BE2C (cell line): ENCODE measurements around the gene MRPS34.

Experiments used
- DNase-seq: peaks from one replicate; pipeline ENCODE4 v3.0.0-alpha.2; 2020
- H3K27me3 ChIP-seq: fragments of 250-450 bp; sonication (Bioruptor Pico); 2 replicates; pipeline ENCODE4 v1.5.1; 2020; ENCODE audit warnings: mild to moderate bottlenecking
- H3K36me3 ChIP-seq: fragments of 250-450 bp; sonication (Bioruptor Pico); 2 replicates; pipeline ENCODE4 v1.5.1; 2020; ENCODE audit warnings: mild to moderate bottlenecking
- H3K4me1 ChIP-seq: fragments of 250-450 bp; sonication (Bioruptor Pico); 2 replicates; pipeline ENCODE4 v1.5.1; 2020
- H3K4me3 ChIP-seq: 2 replicates; pipeline ENCODE4 v1.5.1; 2011; ENCODE audit warnings: low read depth, low read length
- H3K9me3 ChIP-seq: fragments of 250-450 bp; sonication (Bioruptor Pico); 2 replicates; pipeline ENCODE4 v1.5.1; 2020
- TF ChIP-seq, protein P1 (sequence below): IDR thresholded peaks from 2 replicates; pipeline ENCODE4 v1.5.1; 2012; ENCODE audit warnings: mild to moderate bottlenecking, low read depth, low read length

Gene MRPS34

DNA sequence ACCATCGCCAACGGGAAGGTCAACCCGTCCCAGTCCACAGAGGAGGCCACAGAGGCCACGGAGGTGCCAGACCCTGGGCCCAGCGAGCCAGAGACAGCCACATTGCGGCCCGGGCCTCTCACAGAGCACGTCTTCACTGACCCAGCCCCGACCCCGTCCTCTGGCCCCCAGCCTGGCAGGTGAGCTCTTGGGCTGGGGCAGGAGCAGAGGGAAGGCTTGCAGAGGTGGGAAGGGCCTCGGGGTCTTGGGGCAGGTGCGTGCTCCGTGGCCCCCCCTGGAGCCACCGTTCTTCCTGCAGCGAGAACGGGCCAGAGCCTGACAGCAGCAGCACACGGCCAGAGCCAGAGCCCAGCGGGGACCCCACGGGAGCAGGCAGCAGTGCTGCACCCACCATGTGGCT, 6.7 kb downstream of the MRPS34 start:
- H3K36me3 ChIP-seq, result peaks cover 77% of the 10 kb centered on the region
- DNase-seq, result no peak
- H3K4me1 ChIP-seq, result peaks cover 4% of the 10 kb centered on the region
- H3K9me3 ChIP-seq, result no peaks in the 10 kb centered on the region
- no peak overlapping the region for H3K4me3 ChIP-seq
- no peaks in the 10 kb centered on the region for H3K27me3 ChIP-seq
- TF ChIP-seq, protein P1, sequence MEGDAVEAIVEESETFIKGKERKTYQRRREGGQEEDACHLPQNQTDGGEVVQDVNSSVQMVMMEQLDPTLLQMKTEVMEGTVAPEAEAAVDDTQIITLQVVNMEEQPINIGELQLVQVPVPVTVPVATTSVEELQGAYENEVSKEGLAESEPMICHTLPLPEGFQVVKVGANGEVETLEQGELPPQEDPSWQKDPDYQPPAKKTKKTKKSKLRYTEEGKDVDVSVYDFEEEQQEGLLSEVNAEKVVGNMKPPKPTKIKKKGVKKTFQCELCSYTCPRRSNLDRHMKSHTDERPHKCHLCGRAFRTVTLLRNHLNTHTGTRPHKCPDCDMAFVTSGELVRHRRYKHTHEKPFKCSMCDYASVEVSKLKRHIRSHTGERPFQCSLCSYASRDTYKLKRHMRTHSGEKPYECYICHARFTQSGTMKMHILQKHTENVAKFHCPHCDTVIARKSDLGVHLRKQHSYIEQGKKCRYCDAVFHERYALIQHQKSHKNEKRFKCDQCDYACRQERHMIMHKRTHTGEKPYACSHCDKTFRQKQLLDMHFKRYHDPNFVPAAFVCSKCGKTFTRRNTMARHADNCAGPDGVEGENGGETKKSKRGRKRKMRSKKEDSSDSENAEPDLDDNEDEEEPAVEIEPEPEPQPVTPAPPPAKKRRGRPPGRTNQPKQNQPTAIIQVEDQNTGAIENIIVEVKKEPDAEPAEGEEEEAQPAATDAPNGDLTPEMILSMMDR, result no peak

DNA sequence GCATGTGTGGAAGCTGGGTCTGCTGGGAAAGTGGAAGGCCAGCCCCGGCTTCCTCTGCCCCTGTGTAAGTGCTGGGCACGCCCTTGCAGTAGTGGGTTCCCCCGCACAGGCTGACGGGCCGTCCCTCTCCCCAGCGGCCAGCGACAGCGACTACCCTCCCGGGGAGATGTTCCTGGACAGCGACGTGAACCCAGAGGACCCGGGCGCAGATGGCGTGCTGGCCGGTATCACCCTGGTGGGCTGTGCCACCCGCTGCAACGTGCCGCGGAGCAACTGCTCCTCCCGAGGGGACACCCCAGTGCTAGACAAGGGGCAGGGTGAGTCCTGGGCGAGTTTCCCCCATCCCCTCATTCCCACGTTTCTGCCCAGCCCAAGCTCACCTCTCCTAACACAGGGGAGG, 7.1 kb downstream of the MRPS34 start:
- Histone ChIP-seq H3K4me1 (peaks cover 4% of the 10 kb centered on the region), H3K27me3 (no peaks in the 10 kb centered on the region), H3K4me3 (no peak overlapping the region), H3K9me3 (no peaks in the 10 kb centered on the region), H3K36me3 (peaks cover 80% of the 10 kb centered on the region)
- TF ChIP-seq, protein P1, result no peak
- no peak for DNase-seq

DNA sequence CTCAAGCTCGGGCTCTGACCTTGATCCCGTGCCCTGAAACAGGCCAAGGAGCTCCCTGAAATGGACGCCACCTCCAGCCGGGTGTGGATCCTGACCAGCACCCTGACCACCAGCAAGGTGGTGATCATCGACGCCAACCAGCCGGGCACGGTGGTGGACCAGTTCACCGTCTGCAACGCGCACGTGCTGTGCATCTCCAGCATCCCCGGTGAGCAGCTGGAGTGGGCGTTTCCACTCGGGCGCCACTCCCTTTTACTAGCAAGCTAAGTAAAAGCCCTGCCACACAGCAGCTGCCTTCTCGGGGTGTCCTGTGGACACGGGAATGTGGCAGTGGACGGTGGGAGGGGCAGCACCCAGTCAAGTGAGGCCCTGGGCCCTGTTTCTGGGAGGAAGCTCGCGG, 8.0 kb downstream of the MRPS34 start:
- Histone ChIP-seq H3K36me3 (peaks cover 80% of the 10 kb centered on the region), H3K9me3 (no peaks in the 10 kb centered on the region), H3K4me1 (peaks cover 1% of the 10 kb centered on the region), H3K4me3 (no peak overlapping the region), H3K27me3 (no peaks in the 10 kb centered on the region)
- no peak for DNase-seq
- TF ChIP-seq, protein P1, result no peak

DNA sequence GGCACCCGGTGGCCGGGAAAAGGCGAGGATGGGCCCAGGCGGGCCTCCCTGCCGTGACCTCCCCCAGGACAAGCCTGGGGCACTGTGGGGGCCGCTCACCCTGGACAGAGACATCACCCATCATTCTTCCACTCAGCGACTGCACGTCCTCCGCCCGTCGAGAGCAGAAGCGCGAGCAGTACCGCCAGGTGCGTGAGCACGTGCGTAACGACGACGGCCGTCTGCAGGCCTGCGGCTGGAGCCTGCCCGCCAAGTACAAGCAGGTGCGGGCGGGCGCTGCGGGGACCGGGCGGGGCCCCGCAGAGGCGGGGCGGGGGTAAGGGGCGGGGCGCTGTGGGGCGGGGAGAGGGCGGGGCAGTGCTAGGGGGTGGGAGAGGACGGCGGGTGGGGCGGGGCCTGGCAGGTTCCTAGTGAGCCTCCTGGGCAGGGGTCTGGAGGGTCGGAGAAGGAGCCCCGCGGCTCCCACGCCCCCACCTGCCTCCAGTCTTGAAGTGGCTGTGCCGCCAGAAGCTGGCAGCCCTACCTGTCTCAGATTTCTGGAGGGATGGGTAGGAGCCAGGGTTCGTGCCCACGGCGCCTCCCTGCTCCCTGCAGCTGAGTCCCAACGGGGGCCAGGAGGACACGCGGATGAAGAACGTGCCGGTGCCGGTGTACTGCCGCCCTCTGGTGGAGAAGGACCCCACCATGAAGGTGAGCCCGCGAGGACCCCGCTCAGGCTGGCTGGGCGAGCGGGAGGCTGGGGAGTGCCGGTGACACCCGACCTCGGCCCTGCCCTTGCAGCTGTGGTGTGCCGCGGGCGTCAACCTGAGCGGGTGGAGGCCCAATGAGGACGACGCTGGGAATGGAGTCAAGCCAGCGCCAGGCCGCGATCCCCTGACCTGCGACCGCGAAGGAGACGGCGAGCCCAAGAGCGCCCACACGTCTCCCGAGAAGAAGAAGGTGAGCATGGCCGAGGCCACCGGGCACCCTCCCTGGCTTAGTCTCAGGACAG, 9.1 kb downstream of the MRPS34 start:
- peaks cover 79% of the 10 kb centered on the region for H3K36me3 ChIP-seq

DNA sequence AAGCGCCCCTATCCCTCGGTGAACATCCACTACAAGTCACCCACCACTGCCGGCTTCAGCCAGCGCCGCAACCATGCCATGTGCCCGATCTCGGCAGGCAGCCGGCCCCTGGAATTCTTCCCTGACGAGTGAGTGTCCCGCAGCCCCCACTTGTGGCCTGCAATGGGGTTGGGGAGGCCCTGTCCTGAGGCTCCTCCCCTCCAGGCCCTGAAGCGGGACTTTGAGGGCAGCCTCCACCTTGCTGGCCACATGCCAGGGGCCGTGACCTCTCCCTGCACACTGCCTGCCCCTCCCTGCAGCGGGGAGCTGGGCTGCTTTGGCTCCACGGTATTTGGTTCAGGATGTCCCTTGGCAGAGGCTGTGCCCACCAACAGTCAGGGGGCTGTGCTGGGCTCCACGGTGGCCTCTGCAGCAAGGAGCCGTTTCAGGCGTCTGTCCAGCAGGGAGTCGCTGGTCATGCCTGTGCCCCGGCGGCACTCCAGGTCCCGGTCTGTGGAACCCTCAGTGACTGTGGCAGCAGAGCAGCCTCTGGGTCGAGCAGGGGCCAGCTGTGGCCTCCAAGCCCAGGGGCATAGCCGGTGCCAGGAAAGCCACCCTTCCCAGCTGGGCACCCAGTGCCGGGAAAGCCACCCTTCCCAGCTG, 9.9 kb downstream of the MRPS34 start:
- DNase-seq, result no peak
- H3K4me1 ChIP-seq, result no peaks in the 10 kb centered on the region
- H3K9me3 ChIP-seq, result no peaks in the 10 kb centered on the region
- no peak overlapping the region for H3K4me3 ChIP-seq
- no peaks in the 10 kb centered on the region for H3K27me3 ChIP-seq
- H3K36me3 ChIP-seq, result peaks cover 71% of the 10 kb centered on the region
- TF ChIP-seq, protein P1, result no peak

More for the DNA sequence above, 9.1 kb downstream of the MRPS34 start:
- H3K4me1 ChIP-seq, result no peaks in the 10 kb centered on the region
- TF ChIP-seq, protein P1, result peak; percentile 46
- no peak overlapping the region for H3K4me3 ChIP-seq
- peak; percentile 70 for DNase-seq
- no peaks in the 10 kb centered on the region for H3K27me3 ChIP-seq
- H3K9me3 ChIP-seq, result no peaks in the 10 kb centered on the region
